GM12874 (cell line): ENCODE results near the gene IL13RA2.

Source experiments
- CTCF ChIP-seq: IDR thresholded peaks from 2 replicates; pipeline ENCODE4 v1.5.1; 2011; ENCODE audit warnings: low read depth, mild to moderate bottlenecking, control low read depth, low read length, moderate library complexity; ENCODE audit not compliant: insufficient read depth

IL13RA2 gene

GRCh38 chrX:114997779-114998178, 19.6 kb downstream of the IL13RA2 start:
- TF ChIP-seq CTCF = no peak

GRCh38 chrX:114985967-114986592, 31.3 kb downstream of the IL13RA2 start:
- no peak for TF ChIP-seq CTCF

GRCh38 chrX:114976292-114976691, 41.1 kb downstream of the IL13RA2 start:
- no peak for TF ChIP-seq CTCF

- TF ChIP-seq CTCF = no peak
Observed at GRCh38 chrX:114973013-114973412, 44.4 kb downstream of the IL13RA2 start.

- TF ChIP-seq CTCF = no peak
Observed at GRCh38 chrX:114970806-114971205, 46.6 kb downstream of the IL13RA2 start.

- no peak for TF ChIP-seq CTCF
Observed at GRCh38 chrX:114964374-114964773, 53.0 kb downstream of the IL13RA2 start.

- no peak for TF ChIP-seq CTCF
Observed at GRCh38 chrX:114962209-114962608, 55.2 kb downstream of the IL13RA2 start.
